H9 (cell line): ENCODE measurements around the gene PTPRN2. TPM values are rescaled to one million over a fixed set of nuclear protein-coding genes. Genes with fewer than 3 reads are reported as not detected.

Experiments used
- DNase-seq: peaks from one replicate; pipeline ENCODE4 v3.0.0-alpha.2; 2017
- H2AFZ ChIP-seq: one replicate; pipeline ENCODE4 v1.6.1; 2013; ENCODE audit warnings: mild to moderate bottlenecking, low read length, control low read depth, moderate library complexity
- H2AK5ac ChIP-seq: 2 replicates; pipeline ENCODE4 v1.6.1; 2013; ENCODE audit warnings: low read length, control low read depth, mixed read lengths; ENCODE audit not compliant: insufficient read length
- H2BK120ac ChIP-seq: one replicate; pipeline ENCODE4 v1.6.1; 2013; ENCODE audit warnings: low read depth, mild to moderate bottlenecking, low read length, control low read depth, inconsistent platforms; ENCODE audit not compliant: poor library complexity, severe bottlenecking
- H2BK12ac ChIP-seq: 2 replicates; pipeline ENCODE4 v1.6.1; 2013; ENCODE audit warnings: low read length, control low read depth, mixed read lengths, low read depth; ENCODE audit not compliant: insufficient read length
- H2BK15ac ChIP-seq: 2 replicates; pipeline ENCODE4 v1.6.1; 2013; ENCODE audit warnings: low read depth, low read length, control low read depth
- H2BK20ac ChIP-seq: one replicate; pipeline ENCODE4 v1.6.1; 2013; ENCODE audit warnings: low read depth, mild to moderate bottlenecking, low read length, control low read depth, inconsistent platforms; ENCODE audit not compliant: poor library complexity, severe bottlenecking
- H2BK5ac ChIP-seq: 2 replicates; pipeline ENCODE4 v1.6.1; 2013; ENCODE audit warnings: low read length, control low read depth, mixed read lengths; ENCODE audit not compliant: insufficient read length
- H3K14ac ChIP-seq: 2 replicates; pipeline ENCODE4 v1.6.1; 2013; ENCODE audit warnings: low read length, control low read depth; ENCODE audit not compliant: insufficient read depth
- H3K18ac ChIP-seq: 2 replicates; pipeline ENCODE4 v1.6.1; 2013; ENCODE audit warnings: low read depth, mild to moderate bottlenecking, mixed read lengths, low read length, control low read depth; ENCODE audit not compliant: insufficient read length
- H3K23ac ChIP-seq: 2 replicates; pipeline ENCODE4 v1.6.1; 2013; ENCODE audit warnings: low read length, control low read depth, mixed read lengths, low read depth; ENCODE audit not compliant: insufficient read length
- H3K23me2 ChIP-seq: 2 replicates; pipeline ENCODE4 v1.6.1; 2013; ENCODE audit warnings: low read depth, mild to moderate bottlenecking, mixed read lengths, low read length, control low read depth; ENCODE audit not compliant: insufficient read length, poor library complexity, severe bottlenecking
- H3K27ac ChIP-seq: 2 replicates; pipeline ENCODE4 v1.5.1; 2013; ENCODE audit warnings: low read length, control low read depth, mixed read lengths, low read depth; ENCODE audit not compliant: insufficient read length
- H3K27me3 ChIP-seq: 2 replicates; pipeline ENCODE4 v1.6.1; 2013; ENCODE audit warnings: low read length, control low read depth, inconsistent platforms; ENCODE audit not compliant: insufficient read depth
- H3K4ac ChIP-seq: 2 replicates; pipeline ENCODE4 v1.6.1; 2013; ENCODE audit warnings: low read depth, mild to moderate bottlenecking, control low read depth, inconsistent platforms, low read length, moderate library complexity
- H3K4me1 ChIP-seq: 2 replicates; pipeline ENCODE4 v1.6.1; 2013; ENCODE audit warnings: low read length, control low read depth, inconsistent platforms; ENCODE audit not compliant: insufficient read depth
- H3K4me2 ChIP-seq: 2 replicates; pipeline ENCODE4 v1.6.1; 2013; ENCODE audit warnings: low read length, control low read depth, mixed read lengths; ENCODE audit not compliant: insufficient read length, insufficient read depth
- H3K56ac ChIP-seq: 2 replicates; pipeline ENCODE4 v1.6.1; 2013; ENCODE audit warnings: low read depth, mild to moderate bottlenecking, mixed read lengths, low read length, control low read depth; ENCODE audit not compliant: insufficient read length
- H3K79me1 ChIP-seq: 2 replicates; pipeline ENCODE4 v1.6.1; 2013; ENCODE audit warnings: low read depth, mild to moderate bottlenecking, moderate library complexity, low read length, control low read depth, inconsistent platforms; ENCODE audit not compliant: insufficient read depth, poor library complexity, severe bottlenecking
- H3K79me2 ChIP-seq: 2 replicates; pipeline ENCODE4 v1.6.1; 2013; ENCODE audit warnings: low read length, control low read depth, inconsistent platforms; ENCODE audit not compliant: insufficient read depth
- H3K9ac ChIP-seq: 2 replicates; pipeline ENCODE4 v1.6.1; 2013; ENCODE audit warnings: low read length, control low read depth, mixed read lengths; ENCODE audit not compliant: insufficient read length; ENCODE audit errors: extremely low read depth
- H3K9me3 ChIP-seq: one replicate; pipeline ENCODE4 v1.6.1; 2013; ENCODE audit warnings: low read depth, low read length, inconsistent platforms; ENCODE audit not compliant: control insufficient read depth
- H3T11ph ChIP-seq: one replicate; pipeline ENCODE4 v1.6.1; 2013; ENCODE audit warnings: mild to moderate bottlenecking, low read length, control low read depth, inconsistent platforms
- H4K20me1 ChIP-seq: one replicate; pipeline ENCODE4 v1.6.1; 2013; ENCODE audit not compliant: control insufficient read depth, insufficient read length, insufficient read depth
- H4K5ac ChIP-seq: 2 replicates; pipeline ENCODE4 v1.6.1; 2013; ENCODE audit warnings: low read depth, mild to moderate bottlenecking, mixed read lengths, low read length, control low read depth; ENCODE audit not compliant: insufficient read length
- H4K8ac ChIP-seq: replicated peaks from 2 replicates; pipeline ENCODE4 v1.6.1; 2013; ENCODE audit warnings: low read length, control low read depth, mixed read lengths, low read depth; ENCODE audit not compliant: insufficient read length
- H4K91ac ChIP-seq: 2 replicates; pipeline ENCODE4 v1.6.1; 2013; ENCODE audit warnings: low read depth, mild to moderate bottlenecking, moderate library complexity, mixed read lengths, low read length, control low read depth; ENCODE audit not compliant: insufficient read length
- H3K27ac Mint-ChIP-seq, 3 experiments: 2 replicates in 2 of 3; 3 replicates in 1 of 3; pipeline ENCODE4 v1.8.0; 2020 to 2021; ENCODE audit warnings: mixed read lengths in 3 of 3, mild to moderate bottlenecking in 1 of 3, moderate library complexity in 1 of 3
- H3K27me3 Mint-ChIP-seq: 2 replicates; pipeline ENCODE4 v1.8.0; 2021; ENCODE audit warnings: low read depth, mild to moderate bottlenecking, moderate library complexity, mixed read lengths
- H3K36me3 Mint-ChIP-seq, 3 experiments: 2 replicates in 2 of 3; 3 replicates in 1 of 3; pipeline ENCODE4 v1.8.0; 2020 to 2021; ENCODE audit warnings: low read depth in 3 of 3, mixed read lengths in 3 of 3; ENCODE audit not compliant: insufficient read depth in 1 of 3
- H3K4me1 Mint-ChIP-seq, 2 experiments: 2 replicates each; pipeline ENCODE4 v1.8.0; 2020; ENCODE audit warnings: mixed read lengths in 2 of 2
- H3K4me3 Mint-ChIP-seq, 2 experiments: 2 replicates in 1 of 2; 3 replicates in 1 of 2; pipeline ENCODE4 v1.8.0; 2020 to 2021; ENCODE audit warnings: mild to moderate bottlenecking in 2 of 2, mixed read lengths in 2 of 2, moderate library complexity in 1 of 2
- H3K9me3 Mint-ChIP-seq, 2 experiments: 2 replicates in 1 of 2; 3 replicates in 1 of 2; pipeline ENCODE4 v1.8.0; 2020; ENCODE audit warnings: mild to moderate bottlenecking in 2 of 2, mixed read lengths in 2 of 2, moderate library complexity in 1 of 2
- WGBS: extraction: QIAGEN DNeasy Blood & Tissue Kit; methylation state at CpG from one replicate; pipeline ENCODE4 v1.1.7; 2013; ENCODE audit warnings: missing lambda C conversion rate, low lambda C conversion rate, mixed read lengths; ENCODE audit not compliant: insufficient read length; ENCODE audit errors: extremely low coverage; 5-methylcytosine and 5-hydroxymethylcytosine counted together
- total RNA-seq: library from RNA; stranded (reverse); gene quantifications from 2 replicates; pipeline ENCODE4 v1.2.1, GENCODE V29; 2021
- TF ChIP-seq, protein P1 (sequence below): fragments of 200-600 bp; sonication (generic); conservative IDR thresholded peaks from 3 replicates; pipeline ENCODE4 v1.8.0; 2021; ENCODE audit warnings: antibody characterized with exemption, mild to moderate bottlenecking

Gene PTPRN2
- total RNA-seq, 1 experiment from 2014 or later, result 5.2 TPM

DNA sequence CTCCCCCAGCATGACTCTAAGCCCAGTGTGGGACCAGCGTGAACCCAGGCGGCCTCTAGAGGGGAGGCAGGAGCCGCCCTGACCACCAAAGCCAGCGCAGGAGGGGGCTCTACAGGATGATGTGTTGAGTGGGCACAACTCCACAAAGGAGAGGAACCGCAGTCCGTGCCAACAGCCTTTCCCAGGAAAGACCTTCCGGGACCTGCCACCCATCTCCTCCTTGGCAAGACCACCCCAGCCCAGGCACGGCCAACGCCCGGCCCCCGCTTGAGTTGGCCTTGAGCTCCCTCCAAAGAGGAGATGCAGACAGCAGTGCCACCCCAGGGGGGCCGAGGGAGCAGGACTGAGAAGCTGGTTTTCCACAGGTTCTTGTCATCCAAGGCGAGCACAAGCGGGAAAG is 38.9 kb downstream of the PTPRN2 start:
- Histone ChIP-seq H2BK20ac (no peak overlapping the region), H4K5ac (no peak overlapping the region), H2AFZ (no peak overlapping the region), H3T11ph (no peak overlapping the region), H3K56ac (no peak overlapping the region), H4K8ac (no peak overlapping the region), H3K79me2 (no peaks in the 10 kb centered on the region), H2BK12ac (no peak overlapping the region), H2BK120ac (no peak overlapping the region), H3K9me3 (no peaks in the 10 kb centered on the region), H3K4ac (no peak overlapping the region), H3K23ac (no peak overlapping the region), H3K14ac (peak overlapping the region; percentile 51; the same call in 1 of the 2 replicates), H2BK5ac (no peak overlapping the region), H2BK15ac (no peak overlapping the region), H3K27ac (no peak overlapping the region), H3K18ac (no peak overlapping the region), H4K20me1 (no peaks in the 10 kb centered on the region), H3K4me1 (no peaks in the 10 kb centered on the region), H3K9ac (no peak overlapping the region), H3K27me3 (no peaks in the 10 kb centered on the region), H2AK5ac (no peak overlapping the region), H4K91ac (no peak overlapping the region), H3K4me2 (no peak overlapping the region), H3K23me2 (no peaks in the 10 kb centered on the region), H3K79me1 (no peaks in the 10 kb centered on the region)
- H3K36me3 Mint-ChIP-seq, result no peaks in the 10 kb centered on the region
- H3K27ac Mint-ChIP-seq, result no peak overlapping the region
- no peaks in the 10 kb centered on the region; a peak in 1 of 5 replicates for H3K9me3 Mint-ChIP-seq
- peaks cover 44% of the 10 kb centered on the region for H3K27me3 Mint-ChIP-seq
- TF ChIP-seq, protein P1, sequence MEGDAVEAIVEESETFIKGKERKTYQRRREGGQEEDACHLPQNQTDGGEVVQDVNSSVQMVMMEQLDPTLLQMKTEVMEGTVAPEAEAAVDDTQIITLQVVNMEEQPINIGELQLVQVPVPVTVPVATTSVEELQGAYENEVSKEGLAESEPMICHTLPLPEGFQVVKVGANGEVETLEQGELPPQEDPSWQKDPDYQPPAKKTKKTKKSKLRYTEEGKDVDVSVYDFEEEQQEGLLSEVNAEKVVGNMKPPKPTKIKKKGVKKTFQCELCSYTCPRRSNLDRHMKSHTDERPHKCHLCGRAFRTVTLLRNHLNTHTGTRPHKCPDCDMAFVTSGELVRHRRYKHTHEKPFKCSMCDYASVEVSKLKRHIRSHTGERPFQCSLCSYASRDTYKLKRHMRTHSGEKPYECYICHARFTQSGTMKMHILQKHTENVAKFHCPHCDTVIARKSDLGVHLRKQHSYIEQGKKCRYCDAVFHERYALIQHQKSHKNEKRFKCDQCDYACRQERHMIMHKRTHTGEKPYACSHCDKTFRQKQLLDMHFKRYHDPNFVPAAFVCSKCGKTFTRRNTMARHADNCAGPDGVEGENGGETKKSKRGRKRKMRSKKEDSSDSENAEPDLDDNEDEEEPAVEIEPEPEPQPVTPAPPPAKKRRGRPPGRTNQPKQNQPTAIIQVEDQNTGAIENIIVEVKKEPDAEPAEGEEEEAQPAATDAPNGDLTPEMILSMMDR, result no peak
- no peak overlapping the region for H3K4me3 Mint-ChIP-seq
- H3K4me1 Mint-ChIP-seq, result peaks cover 16 to 27% of the 10 kb centered on the region in 2 experiments
- DNase-seq, result no peak
- WGBS, result no CpG with 5 or more reads among the region's 14 CpGs
